Neural cell (in vitro differentiated cells): ENCODE results near the gene GLYATL3. TPM values are rescaled to one million over a fixed set of nuclear protein-coding genes. Genes with fewer than 3 reads are reported as not detected.
"Not testable (repeated sequence)": the region's sequence is repeated elsewhere in the genome, so short reads cannot be mapped to it uniquely, and the experiment has no call there.

Experiments used
- H2AFZ ChIP-seq: fragments of 200-600, 300-800 bp; sonication (generic), shearing (Covaris generic); 2 replicates; pipeline ENCODE4 v1.6.0; 2014; ENCODE audit warnings: low read depth, mild to moderate bottlenecking, antibody characterized with exemption, low read length, moderate library complexity
- H3F3A ChIP-seq: fragments of 200-600 bp; shearing (Covaris generic); 2 replicates; pipeline ENCODE4 v1.6.1; 2016; ENCODE audit warnings: mild to moderate bottlenecking, moderate library complexity, mixed read lengths, antibody characterized with exemption, low read length; ENCODE audit not compliant: insufficient read depth, poor library complexity, severe bottlenecking
- H3K27ac ChIP-seq: fragments of 200-600, 300-800 bp; sonication (generic), shearing (Covaris generic); 2 replicates; pipeline ENCODE4 v1.5.1; 2014; ENCODE audit warnings: mild to moderate bottlenecking, low read length, moderate library complexity
- H3K27me3 ChIP-seq: fragments of 300-800, 200-600 bp; sonication (generic), shearing (Covaris generic); 2 replicates; pipeline ENCODE4 v1.6.0; 2014; ENCODE audit warnings: mild to moderate bottlenecking, low read depth, low read length, moderate library complexity; ENCODE audit not compliant: insufficient read depth
- H3K36me3 ChIP-seq: fragments of 300-800, 200-600 bp; sonication (generic), shearing (Covaris generic); 2 replicates; pipeline ENCODE4 v1.5.1; 2014; ENCODE audit warnings: mild to moderate bottlenecking, antibody characterized with exemption, low read length, moderate library complexity; ENCODE audit not compliant: insufficient read depth
- H3K4me2 ChIP-seq: fragments of 300-800, 200-600 bp; sonication (generic), shearing (Covaris generic); 2 replicates; pipeline ENCODE4 v1.6.0; 2014; ENCODE audit warnings: mild to moderate bottlenecking, low read length
- H3K4me3 ChIP-seq: fragments of 300-800, 200-600 bp; sonication (generic), shearing (Covaris generic); 2 replicates; pipeline ENCODE4 v1.5.1; 2014; ENCODE audit warnings: mild to moderate bottlenecking, low read length, moderate library complexity
- H3K79me2 ChIP-seq: fragments of 200-600 bp; shearing (Covaris generic); replicated peaks from 2 replicates; pipeline ENCODE4 v1.6.0; 2014; ENCODE audit warnings: mild to moderate bottlenecking, low read length, moderate library complexity; ENCODE audit not compliant: insufficient read depth
- H3K9ac ChIP-seq: fragments of 300-800, 200-600 bp; sonication (generic), shearing (Covaris generic); 2 replicates; pipeline ENCODE4 v1.6.1; 2016; ENCODE audit warnings: mild to moderate bottlenecking, low read length, mixed read lengths
- H3K9me2 ChIP-seq: fragments of 200-600 bp; shearing (Covaris generic); 2 replicates; pipeline ENCODE4 v1.6.1; 2016; ENCODE audit warnings: mild to moderate bottlenecking, low read length, mixed read lengths; ENCODE audit not compliant: insufficient read depth
- H3K9me3 ChIP-seq: fragments of 200-600, 300-800 bp; sonication (generic), shearing (Covaris generic); 2 replicates; pipeline ENCODE4 v1.6.1; 2016; ENCODE audit warnings: mild to moderate bottlenecking, mixed run types, low read length, moderate library complexity, mixed read lengths
- H4K20me1 ChIP-seq: fragments of 200-600 bp; shearing (Covaris generic); 2 replicates; pipeline ENCODE4 v1.6.1; 2016; ENCODE audit warnings: mild to moderate bottlenecking, mixed run types; ENCODE audit not compliant: insufficient read depth
- CTCF ChIP-seq: fragments of 450-650 bp; IDR thresholded peaks from 2 replicates; pipeline ENCODE4 v1.5.1; 2014; ENCODE audit warnings: antibody characterized with exemption, mild to moderate bottlenecking, moderate library complexity; ENCODE audit not compliant: poor library complexity, severe bottlenecking
- MXI1 ChIP-seq: fragments of 450-650 bp; conservative IDR thresholded peaks from 2 replicates; pipeline ENCODE4 v1.6.1; 2014; ENCODE audit warnings: antibody characterized with exemption, mild to moderate bottlenecking; ENCODE audit not compliant: poor library complexity, severe bottlenecking
- POLR2AphosphoS5 ChIP-seq: IDR thresholded peaks from 2 replicates; pipeline ENCODE4 v1.6.1; 2012
- RAD21 ChIP-seq: fragments of 450-650 bp; conservative IDR thresholded peaks from 2 replicates; pipeline ENCODE4 v1.6.1; 2014; ENCODE audit warnings: antibody characterized with exemption, mild to moderate bottlenecking, moderate library complexity
- REST ChIP-seq: IDR thresholded peaks from 2 replicates; pipeline ENCODE4 v1.6.1; 2012; ENCODE audit warnings: borderline replicate concordance
- SMC3 ChIP-seq: fragments of 450-650 bp; conservative IDR thresholded peaks from 2 replicates; pipeline ENCODE4 v1.6.1; 2014; ENCODE audit warnings: antibody characterized with exemption, mild to moderate bottlenecking, moderate library complexity; ENCODE audit not compliant: poor library complexity
- TAF1 ChIP-seq: IDR thresholded peaks from 2 replicates; pipeline ENCODE4 v1.6.1; 2012; ENCODE audit warnings: low read depth
- polyA plus RNA-seq: library from polyadenylated mRNA; depleted of rRNA; stranded (reverse); fragments of >200 nt; gene quantifications from 2 replicates; pipeline ENCODE4 v1.2.3, GENCODE V29; 2014

GLYATL3 gene
- polyA plus RNA-seq, 1 donor from 2014 or later = not detected

GRCh38 chr6:49479308-49479970, 20.3 kb upstream of the GLYATL3 start:
- Histone ChIP-seq H3K9me3 (no peaks in the 10 kb centered on the region), H3K27ac (no peak overlapping the region), H3K36me3 (no peaks in the 10 kb centered on the region), H3K79me2 (no peaks in the 10 kb centered on the region), H3K4me2 (no peak overlapping the region), H4K20me1 (no peaks in the 10 kb centered on the region), H3K9me2 (no peaks in the 10 kb centered on the region), H2AFZ (no peak overlapping the region), H3K9ac (no peak overlapping the region), H3K4me3 (no peak overlapping the region), H3F3A (no peaks in the 10 kb centered on the region), H3K27me3 (no peaks in the 10 kb centered on the region)
- TF ChIP-seq TAF1 (no peak), POLR2AphosphoS5 (no peak), MXI1 (no peak), SMC3 (no peak), CTCF (no peak), RAD21 (no peak), REST (no peak)

DNA sequence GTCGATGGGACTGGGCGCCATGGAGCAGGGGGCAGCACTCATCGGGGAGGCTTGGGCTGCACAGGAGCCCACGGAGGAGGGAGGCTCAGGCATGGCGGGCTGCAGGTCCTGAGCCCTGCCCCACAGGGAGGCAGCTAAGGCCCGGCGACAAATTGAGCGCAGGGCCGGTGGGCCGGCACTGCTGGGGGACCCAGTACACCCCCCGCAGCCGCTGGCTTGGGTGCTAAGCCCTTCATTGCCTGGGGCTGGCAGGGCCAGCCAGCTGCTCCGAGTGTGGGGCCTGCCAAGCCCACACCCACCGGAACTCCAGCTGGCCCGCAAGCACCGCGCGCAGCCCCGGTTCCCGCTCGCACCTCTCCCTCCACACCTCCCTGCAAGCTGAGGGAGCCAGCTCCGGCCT, 17.9 kb upstream of the GLYATL3 start:
- H3K9me2 ChIP-seq, H3K9ac ChIP-seq, H3K79me2 ChIP-seq, H3F3A ChIP-seq, H2AFZ ChIP-seq, H3K36me3 ChIP-seq, H4K20me1 ChIP-seq, H3K27ac ChIP-seq, H3K9me3 ChIP-seq, H3K27me3 ChIP-seq, H3K4me2 ChIP-seq, H3K4me3 ChIP-seq: not testable (repeated sequence)

DNA sequence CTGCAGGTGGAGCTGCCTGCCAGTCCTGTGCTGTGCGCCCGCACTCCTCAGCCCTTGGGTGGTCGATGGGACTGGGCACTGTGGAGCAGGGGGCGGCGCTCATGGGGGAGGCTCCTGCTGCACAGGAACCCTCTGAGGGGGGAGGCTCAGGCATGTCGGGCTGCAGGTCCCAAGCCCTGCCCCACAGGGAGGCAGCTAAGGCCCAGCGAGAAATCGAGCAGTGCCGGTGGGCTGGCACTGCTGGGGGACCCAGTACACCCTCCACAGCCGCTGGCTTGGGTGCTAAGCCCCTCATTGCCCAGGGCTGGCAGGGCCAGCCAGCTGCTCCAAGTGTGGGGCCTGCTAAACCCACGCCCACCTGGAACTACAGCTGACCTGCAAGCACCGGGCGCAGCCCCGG, 16.3 kb upstream of the GLYATL3 start:
- H3K27me3 ChIP-seq, H3K79me2 ChIP-seq, H3K27ac ChIP-seq, H3K9me2 ChIP-seq, H3K4me3 ChIP-seq, H2AFZ ChIP-seq, H3K36me3 ChIP-seq, H3K9ac ChIP-seq, H4K20me1 ChIP-seq, H3K4me2 ChIP-seq, H3F3A ChIP-seq, H3K9me3 ChIP-seq: not testable (repeated sequence)
